Calu3 (cell line): Measurements from ENCODE around the gene DDC. TPM values are rescaled to one million over a fixed set of nuclear protein-coding genes. Genes with fewer than 3 reads are reported as not detected.
"Not testable (repeated sequence)": the region's sequence is repeated elsewhere in the genome, so short reads cannot be mapped to it uniquely, and the experiment has no call there.

Experiments
- BruUV-seq: library from RNA; stranded (reverse); fragments of 400-500 nt; replicated peaks from 2 replicates; lab custom pipeline; 2021; lab: Mats Ljungman, UMichigan
- CTCF ChIA-PET: fragments of 300-600 bp; sonication (Branson Sonifier 250); formaldehyde crosslinking; loops from one replicate; lab custom pipeline; 2022; ENCODE audit warnings: antibody characterized with exemption; lab: Charles Lee
- DNase-seq: peaks from one replicate; pipeline ENCODE4 v3.0.0; 2022
- H3K27ac Mint-ChIP-seq: one replicate; pipeline ENCODE4 v1.8.0; 2022; ENCODE audit warnings: mixed read lengths; ENCODE audit not compliant: unreplicated experiment
- H3K27me3 Mint-ChIP-seq: one replicate; pipeline ENCODE4 v1.8.0; 2022; ENCODE audit warnings: mixed read lengths; ENCODE audit not compliant: unreplicated experiment
- H3K36me3 Mint-ChIP-seq: one replicate; pipeline ENCODE4 v1.8.0; 2022; ENCODE audit warnings: mild to moderate bottlenecking, moderate library complexity, mixed read lengths; ENCODE audit not compliant: insufficient read depth, unreplicated experiment
- H3K4me1 Mint-ChIP-seq: one replicate; pipeline ENCODE4 v1.8.0; 2022; ENCODE audit warnings: mild to moderate bottlenecking, low read depth, mixed read lengths; ENCODE audit not compliant: unreplicated experiment
- H3K4me3 Mint-ChIP-seq: one replicate; pipeline ENCODE4 v1.8.0; 2022; ENCODE audit warnings: mild to moderate bottlenecking, low read depth, moderate library complexity, mixed read lengths; ENCODE audit not compliant: unreplicated experiment
- H3K9me3 Mint-ChIP-seq: one replicate; pipeline ENCODE4 v1.8.0; 2022; ENCODE audit warnings: low read depth, mixed read lengths; ENCODE audit not compliant: unreplicated experiment
- intact Hi-C: fragments of 100-400 bp; cut with micrococcal nuclease; formaldehyde crosslinking; loops from one replicate; pipeline ENCODE4 v1.10.0; 2022; ENCODE audit not compliant: unreplicated experiment
- total RNA-seq: library from RNA; stranded (reverse); gene quantifications from 2 replicates; pipeline ENCODE4 v1.2.3, GENCODE V29; 2022
- TF ChIP-seq, protein P1 (sequence below): fragments of 200-600 bp; IDR thresholded peaks from one replicate; pipeline ENCODE4 v1.8.0; 2022; ENCODE audit warnings: antibody characterized with exemption; ENCODE audit not compliant: unreplicated experiment

The DDC gene
- total RNA-seq, 1 experiment from 2014 or later = 3.7 TPM

DNA sequence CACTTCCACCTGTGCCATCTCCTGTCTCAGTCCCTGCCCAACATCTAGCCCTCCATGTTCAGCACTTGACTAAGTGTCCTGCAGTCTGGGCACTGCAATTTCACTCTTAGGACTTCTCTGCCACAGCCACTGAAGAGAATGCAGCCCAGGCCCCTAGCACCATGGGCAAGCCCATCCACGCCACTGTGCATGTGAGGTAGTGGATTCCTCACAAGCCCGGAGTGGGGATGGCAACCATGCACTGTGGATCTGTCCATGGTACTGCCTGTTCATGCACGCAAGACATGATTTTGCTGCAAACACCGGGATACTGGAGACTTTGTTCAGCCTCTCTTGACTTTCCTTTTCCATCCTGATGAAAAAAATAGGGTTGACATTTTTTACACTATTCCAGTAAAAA is 12.3 kb downstream of the DDC start:
- CTCF ChIA-PET = no interaction called here
- intact Hi-C loops = no loop called here
- no peaks in the 10 kb centered on the region for H3K4me1 Mint-ChIP-seq
- H3K4me3 Mint-ChIP-seq = no peak overlapping the region
- H3K36me3 Mint-ChIP-seq = no peaks in the 10 kb centered on the region
- H3K27me3 Mint-ChIP-seq = no peaks in the 10 kb centered on the region
- H3K27ac Mint-ChIP-seq = no peak overlapping the region
- DNase-seq = no peak
- no peaks in the 10 kb centered on the region for H3K9me3 Mint-ChIP-seq
- BruUV-seq = no TSS peak
- TF ChIP-seq, protein P1, sequence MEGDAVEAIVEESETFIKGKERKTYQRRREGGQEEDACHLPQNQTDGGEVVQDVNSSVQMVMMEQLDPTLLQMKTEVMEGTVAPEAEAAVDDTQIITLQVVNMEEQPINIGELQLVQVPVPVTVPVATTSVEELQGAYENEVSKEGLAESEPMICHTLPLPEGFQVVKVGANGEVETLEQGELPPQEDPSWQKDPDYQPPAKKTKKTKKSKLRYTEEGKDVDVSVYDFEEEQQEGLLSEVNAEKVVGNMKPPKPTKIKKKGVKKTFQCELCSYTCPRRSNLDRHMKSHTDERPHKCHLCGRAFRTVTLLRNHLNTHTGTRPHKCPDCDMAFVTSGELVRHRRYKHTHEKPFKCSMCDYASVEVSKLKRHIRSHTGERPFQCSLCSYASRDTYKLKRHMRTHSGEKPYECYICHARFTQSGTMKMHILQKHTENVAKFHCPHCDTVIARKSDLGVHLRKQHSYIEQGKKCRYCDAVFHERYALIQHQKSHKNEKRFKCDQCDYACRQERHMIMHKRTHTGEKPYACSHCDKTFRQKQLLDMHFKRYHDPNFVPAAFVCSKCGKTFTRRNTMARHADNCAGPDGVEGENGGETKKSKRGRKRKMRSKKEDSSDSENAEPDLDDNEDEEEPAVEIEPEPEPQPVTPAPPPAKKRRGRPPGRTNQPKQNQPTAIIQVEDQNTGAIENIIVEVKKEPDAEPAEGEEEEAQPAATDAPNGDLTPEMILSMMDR = no peak

DNA sequence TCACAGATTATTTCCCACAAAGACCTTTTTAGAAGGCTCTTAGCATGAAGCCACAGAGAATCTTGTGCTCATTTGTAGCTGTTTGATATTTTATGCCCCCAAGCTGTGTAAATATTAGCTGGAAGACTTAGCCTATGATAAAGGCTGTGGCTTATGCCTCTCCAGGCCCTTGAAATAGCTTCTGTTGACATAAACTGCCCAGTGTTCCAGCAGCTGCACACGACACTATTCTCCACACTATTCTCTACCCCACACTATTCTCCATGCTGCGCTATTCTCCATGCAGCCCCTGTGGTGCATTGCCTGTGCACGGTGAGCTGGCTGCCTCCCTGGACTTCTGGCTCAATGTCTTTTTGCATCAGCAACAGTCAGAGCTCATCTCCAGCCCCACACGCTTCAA is 13.1 kb downstream of the DDC start:
- intact Hi-C loops = no loop called here
- no TSS peak for BruUV-seq
- TF ChIP-seq, protein P1 = no peak
- CTCF ChIA-PET = interaction anchor here (1.0 kb wide), 1 partner anchor 13 kb away, joined by 3 read pairs; the partner anchor contains the start of gene DDC
- Mint-ChIP-seq H3K4me3 (no peak overlapping the region), H3K27ac (no peak overlapping the region), H3K36me3 (no peaks in the 10 kb centered on the region), H3K9me3 (no peaks in the 10 kb centered on the region), H3K4me1 (no peaks in the 10 kb centered on the region), H3K27me3 (no peaks in the 10 kb centered on the region)
- no peak for DNase-seq

DNA sequence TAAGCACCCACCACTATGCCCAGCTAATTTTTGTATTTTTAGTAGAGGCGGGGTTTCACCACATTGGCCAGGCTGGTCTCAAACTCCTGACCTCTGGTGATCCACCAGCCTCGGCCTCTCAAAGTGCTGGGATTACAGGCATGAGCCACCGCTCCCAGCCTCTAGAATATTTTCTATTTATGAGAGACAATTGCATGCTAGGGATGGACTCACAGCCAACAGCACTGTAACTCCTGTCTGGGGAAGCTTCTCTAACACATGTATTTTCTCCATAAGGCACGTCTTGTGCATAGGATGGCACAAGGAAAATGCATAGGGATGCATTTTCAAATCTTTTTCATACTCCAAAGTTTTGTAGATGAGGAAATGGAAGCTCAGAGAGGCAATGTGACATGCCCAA is 19.6 kb downstream of the DDC start:
- H3K4me1 Mint-ChIP-seq, H3K9me3 Mint-ChIP-seq, DNase-seq, intact Hi-C loops, H3K4me3 Mint-ChIP-seq, H3K27me3 Mint-ChIP-seq, BruUV-seq, H3K36me3 Mint-ChIP-seq, H3K27ac Mint-ChIP-seq: not testable (repeated sequence)
- CTCF ChIA-PET = interaction anchor here (1.2 to 1.3 kb wide), 2 partner anchors 8 to 14 kb away, joined by 4 to 5 read pairs; no protein-coding TSS in a partner anchor

DNA sequence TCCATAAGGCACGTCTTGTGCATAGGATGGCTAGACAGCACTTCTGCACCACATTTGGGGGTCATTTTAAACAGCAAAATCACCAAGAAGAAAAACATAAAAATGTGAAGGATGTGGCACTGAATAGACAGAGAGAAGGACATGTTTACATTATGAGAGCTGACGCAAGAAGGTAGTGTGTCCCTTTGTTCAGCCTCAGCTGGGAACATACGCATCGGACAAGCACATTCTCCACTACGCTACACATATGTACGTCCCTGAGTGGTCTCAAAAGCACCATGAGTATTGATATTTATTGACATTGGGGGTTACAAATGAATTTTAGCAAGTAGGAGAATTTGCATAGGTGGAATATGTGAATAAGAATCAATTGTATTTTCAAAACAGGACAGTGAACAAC is 20.2 kb downstream of the DDC start:
- TF ChIP-seq, protein P1 = no peak
- CTCF ChIA-PET = interaction anchor here (1.1 to 1.2 kb wide), 2 partner anchors 8 to 10 kb away, joined by 3 to 4 read pairs; no protein-coding TSS in a partner anchor
- intact Hi-C loops = no loop called here
- Mint-ChIP-seq H3K36me3 (no peaks in the 10 kb centered on the region), H3K9me3 (no peaks in the 10 kb centered on the region), H3K4me3 (no peak overlapping the region), H3K27ac (no peak overlapping the region), H3K27me3 (no peaks in the 10 kb centered on the region), H3K4me1 (no peaks in the 10 kb centered on the region)
- no TSS peak for BruUV-seq
- DNase-seq = no peak

DNA sequence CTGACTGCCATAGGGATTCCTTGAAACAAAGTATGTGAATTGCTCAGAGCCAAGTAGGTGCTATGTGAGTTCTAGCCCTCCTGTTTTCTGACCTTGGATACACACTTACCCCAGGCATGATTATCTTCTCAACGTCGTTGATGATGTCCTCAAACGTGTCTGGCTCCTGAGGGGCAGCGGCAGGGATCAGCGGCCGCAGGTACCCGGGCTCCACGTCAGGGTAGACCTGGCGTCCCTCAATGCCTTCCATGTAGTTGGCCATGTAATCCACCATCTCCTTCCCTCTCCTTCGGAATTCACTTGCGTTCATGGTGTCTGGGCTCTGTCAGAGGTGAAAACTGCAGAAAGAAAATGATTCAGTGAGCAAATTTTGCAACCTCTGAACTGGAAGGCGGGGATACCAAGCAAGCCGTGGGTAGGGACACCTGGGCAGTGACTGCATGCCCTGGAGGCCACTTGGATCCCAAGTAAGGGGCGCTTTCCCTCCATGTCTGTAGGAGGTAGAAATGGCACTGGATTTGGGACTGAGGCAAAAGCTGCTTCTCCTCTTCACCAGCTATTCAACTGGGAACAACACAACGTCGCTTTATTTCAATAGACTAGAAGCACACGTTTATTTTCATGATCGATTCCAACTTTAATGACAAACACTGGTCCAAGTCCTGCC is 21.3 kb downstream of the DDC start:
- Mint-ChIP-seq H3K9me3 (no peaks in the 10 kb centered on the region), H3K27ac (no peak overlapping the region), H3K36me3 (no peaks in the 10 kb centered on the region), H3K4me3 (no peak overlapping the region), H3K4me1 (no peaks in the 10 kb centered on the region), H3K27me3 (no peaks in the 10 kb centered on the region)
- DNase-seq = no peak
- intact Hi-C loops = no loop called here
- TF ChIP-seq, protein P1 = no peak
- no TSS peak for BruUV-seq
- CTCF ChIA-PET = interaction anchor here (1.1 kb wide), 1 partner anchor 9 kb away, joined by 3 read pairs; no protein-coding TSS in a partner anchor
